ENCODE measurements around the gene CAVIN4. TPM values are rescaled to one million over a fixed set of nuclear protein-coding genes. Genes with fewer than 3 reads are reported as not detected.

CAVIN4 gene, protein sequence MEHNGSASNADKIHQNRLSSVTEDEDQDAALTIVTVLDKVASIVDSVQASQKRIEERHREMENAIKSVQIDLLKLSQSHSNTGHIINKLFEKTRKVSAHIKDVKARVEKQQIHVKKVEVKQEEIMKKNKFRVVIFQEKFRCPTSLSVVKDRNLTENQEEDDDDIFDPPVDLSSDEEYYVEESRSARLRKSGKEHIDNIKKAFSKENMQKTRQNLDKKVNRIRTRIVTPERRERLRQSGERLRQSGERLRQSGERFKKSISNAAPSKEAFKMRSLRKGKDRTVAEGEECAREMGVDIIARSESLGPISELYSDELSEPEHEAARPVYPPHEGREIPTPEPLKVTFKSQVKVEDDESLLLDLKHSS
- total RNA-seq: 0.57 and 1.1 TPM in 2 replicates

DNA sequence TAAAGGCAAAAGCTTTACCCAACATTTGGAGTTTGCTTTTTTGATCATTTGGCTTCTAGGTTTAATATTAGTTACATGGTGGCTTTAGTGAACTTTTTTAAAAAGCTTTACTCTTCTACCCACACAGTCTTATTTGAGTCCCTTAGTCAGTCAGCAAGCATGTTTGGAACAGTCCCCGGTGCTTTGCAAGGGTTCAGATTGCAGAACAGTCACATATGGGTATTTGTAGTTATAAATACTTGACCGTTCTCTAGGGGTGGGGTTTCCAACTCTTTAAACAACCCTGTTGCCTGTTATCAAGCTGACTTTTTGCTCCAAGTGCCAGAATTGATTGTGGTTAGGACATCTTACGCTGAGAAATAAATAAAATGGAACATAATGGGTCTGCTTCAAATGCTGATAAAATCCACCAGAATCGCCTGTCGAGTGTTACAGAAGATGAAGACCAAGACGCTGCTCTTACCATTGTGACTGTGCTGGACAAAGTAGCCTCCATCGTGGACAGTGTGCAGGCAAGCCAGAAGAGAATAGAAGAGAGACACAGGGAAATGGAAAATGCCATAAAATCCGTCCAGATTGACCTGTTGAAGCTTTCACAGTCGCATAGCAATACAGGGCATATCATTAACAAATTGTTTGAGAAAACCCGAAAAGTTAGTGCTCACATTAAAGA, at the start of gene CAVIN4:
Gene CAVIN4, plus strand, starts transcription at position 304 of the 673 bp plus-strand sequence. Its CDS starts 65 bp downstream, at position 369.

Other genes with a start within 250 kb of the CAVIN4 start
- 24.5 and 27.5 TPM in 2 replicates for gene TEX10, start 225.1 kb upstream of the CAVIN4 start, total RNA-seq
- gene MSANTD3, start 150.9 kb upstream of the CAVIN4 start, total RNA-seq: 37.1 and 65.3 TPM in 2 replicates
- gene TMEFF1, start 104.9 kb upstream of the CAVIN4 start, total RNA-seq: 0.57 and 0.92 TPM in 2 replicates